ENCODE results near the gene NCKAP5. TPM values are rescaled to one million over a fixed set of nuclear protein-coding genes. Genes with fewer than 3 reads are reported as not detected.
A peak's percentile ranks its signal among the peaks of the same experiment; 100 is the strongest.

NCKAP5 gene
- total RNA-seq, 1 experiment from 2014 or later = not detected

DNA sequence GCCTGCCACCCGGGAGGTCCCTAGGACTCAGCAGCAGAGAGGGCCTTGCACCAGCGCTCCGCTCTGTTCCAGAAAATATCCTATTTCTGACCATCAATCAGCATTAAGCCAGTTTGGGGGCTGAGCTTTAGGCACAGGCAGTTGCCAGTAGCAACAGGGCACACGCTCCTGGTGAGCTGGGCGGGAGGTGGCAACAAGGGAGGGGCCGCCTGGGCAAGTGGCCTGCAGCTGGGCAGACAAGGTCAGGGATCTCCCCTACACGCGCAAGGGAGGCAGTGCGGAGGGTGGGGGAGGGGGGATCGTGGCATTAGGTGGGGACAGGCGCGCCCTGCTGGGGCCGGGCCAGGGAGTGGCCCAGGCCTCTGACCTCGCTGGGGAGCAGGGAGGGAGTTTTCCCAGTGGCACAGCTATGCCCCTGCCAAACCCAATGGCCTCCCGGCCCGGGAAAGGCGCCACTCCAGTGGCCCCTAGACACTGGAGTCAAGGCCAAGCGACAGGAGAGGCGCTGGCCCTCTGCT lies 302.8 kb downstream of the NCKAP5 start:
- Mint-ChIP-seq H3K4me1 (ENCODE audit: insufficient read depth, unreplicated experiment) (no peaks in the 10 kb centered on the region), H3K4me3 (ENCODE audit: unreplicated experiment) (no peak overlapping the region), H3K27me3 (ENCODE audit: insufficient read depth, unreplicated experiment) (no peaks in the 10 kb centered on the region), H3K27ac (ENCODE audit: low read depth, unreplicated experiment) (no peak overlapping the region), H3K9me3 (ENCODE audit: unreplicated experiment) (no peaks in the 10 kb centered on the region), H3K36me3 (ENCODE audit: insufficient read depth, unreplicated experiment) (no peaks in the 10 kb centered on the region)
- ChIA-PET POLR2A (no interaction called here), CTCF (no interaction called here)
- intact Hi-C loops (cut with micrococcal nuclease) = no loop called here
- no peak for DNase-seq (ENCODE audit: unreplicated experiment)
- BruUV-seq (replicated peaks) = no TSS peak
- TF ChIP-seq, protein P1, sequence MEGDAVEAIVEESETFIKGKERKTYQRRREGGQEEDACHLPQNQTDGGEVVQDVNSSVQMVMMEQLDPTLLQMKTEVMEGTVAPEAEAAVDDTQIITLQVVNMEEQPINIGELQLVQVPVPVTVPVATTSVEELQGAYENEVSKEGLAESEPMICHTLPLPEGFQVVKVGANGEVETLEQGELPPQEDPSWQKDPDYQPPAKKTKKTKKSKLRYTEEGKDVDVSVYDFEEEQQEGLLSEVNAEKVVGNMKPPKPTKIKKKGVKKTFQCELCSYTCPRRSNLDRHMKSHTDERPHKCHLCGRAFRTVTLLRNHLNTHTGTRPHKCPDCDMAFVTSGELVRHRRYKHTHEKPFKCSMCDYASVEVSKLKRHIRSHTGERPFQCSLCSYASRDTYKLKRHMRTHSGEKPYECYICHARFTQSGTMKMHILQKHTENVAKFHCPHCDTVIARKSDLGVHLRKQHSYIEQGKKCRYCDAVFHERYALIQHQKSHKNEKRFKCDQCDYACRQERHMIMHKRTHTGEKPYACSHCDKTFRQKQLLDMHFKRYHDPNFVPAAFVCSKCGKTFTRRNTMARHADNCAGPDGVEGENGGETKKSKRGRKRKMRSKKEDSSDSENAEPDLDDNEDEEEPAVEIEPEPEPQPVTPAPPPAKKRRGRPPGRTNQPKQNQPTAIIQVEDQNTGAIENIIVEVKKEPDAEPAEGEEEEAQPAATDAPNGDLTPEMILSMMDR (IDR thresholded peaks at IDR 0.05; ENCODE audit: unreplicated experiment) = no peak

DNA sequence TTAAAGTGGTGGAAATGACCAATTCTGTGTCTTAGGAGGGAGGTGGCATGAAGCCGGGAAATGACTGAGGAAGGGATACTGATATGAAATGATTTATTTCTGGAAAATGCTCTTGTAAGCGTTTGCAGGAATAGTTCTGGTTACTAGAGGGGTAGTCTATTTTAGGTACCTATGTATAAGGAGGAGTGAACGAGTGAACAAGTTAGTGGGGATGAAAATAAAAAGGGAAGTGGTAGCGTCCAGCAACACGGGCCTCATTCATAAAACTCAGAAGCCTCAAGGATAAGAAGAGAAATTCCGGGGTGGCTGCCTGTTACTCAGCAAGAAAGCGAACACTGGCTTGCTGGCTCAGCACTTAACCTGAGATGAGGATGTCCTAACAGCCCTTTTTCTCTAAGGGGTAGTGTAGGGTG lies 303.3 kb downstream of the NCKAP5 start:
- no TSS peak for BruUV-seq (replicated peaks)
- no peaks in the 10 kb centered on the region for H3K27me3 Mint-ChIP-seq (ENCODE audit: insufficient read depth, unreplicated experiment)
- H3K27ac Mint-ChIP-seq (ENCODE audit: low read depth, unreplicated experiment) = no peak overlapping the region
- ChIA-PET CTCF (interaction anchor here (2.8 to 6.8 kb wide), 2 partner anchors 295 to 302 kb away, joined by 18 to 71 read pairs; partner anchors contain the start of gene NCKAP5), POLR2A (no interaction called here)
- H3K4me3 Mint-ChIP-seq (ENCODE audit: unreplicated experiment) = no peak overlapping the region
- H3K4me1 Mint-ChIP-seq (ENCODE audit: insufficient read depth, unreplicated experiment) = no peaks in the 10 kb centered on the region
- TF ChIP-seq, protein P1 (IDR thresholded peaks at IDR 0.05; ENCODE audit: unreplicated experiment) = no peak
- intact Hi-C loops (cut with micrococcal nuclease) = no loop called here
- no peak for DNase-seq (ENCODE audit: unreplicated experiment)
- H3K36me3 Mint-ChIP-seq (ENCODE audit: insufficient read depth, unreplicated experiment) = no peaks in the 10 kb centered on the region
- H3K9me3 Mint-ChIP-seq (ENCODE audit: unreplicated experiment) = no peaks in the 10 kb centered on the region

DNA sequence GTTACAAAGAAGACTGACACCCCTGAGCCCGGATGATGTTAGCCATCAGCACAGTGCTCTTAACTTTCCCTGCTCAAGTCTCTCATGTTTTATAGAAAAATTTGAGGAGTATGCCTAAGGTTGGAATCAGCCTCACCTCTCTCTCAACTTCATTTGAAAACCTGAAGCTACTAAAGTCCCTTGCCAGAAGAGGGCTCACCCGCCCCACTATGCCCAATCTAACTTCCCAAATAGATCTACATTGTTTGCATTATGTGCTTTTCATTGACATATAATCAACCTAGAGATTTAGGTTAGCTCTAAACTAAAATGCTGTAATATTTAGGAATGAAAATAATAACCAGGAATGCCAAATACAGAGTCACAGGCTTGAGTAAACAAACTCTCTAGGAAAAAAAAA lies 305.4 kb downstream of the NCKAP5 start:
- H3K27me3 Mint-ChIP-seq (ENCODE audit: insufficient read depth, unreplicated experiment) = peaks cover 11% of the 10 kb centered on the region
- ChIA-PET POLR2A (no interaction called here), CTCF (interaction anchor here (0.6 to 6.8 kb wide), 21 partner anchors 19 to 582 kb away, joined by 3 to 71 read pairs (median 4); partner anchors contain the start of gene NCKAP5)
- no peaks in the 10 kb centered on the region for H3K9me3 Mint-ChIP-seq (ENCODE audit: unreplicated experiment)
- no peak for DNase-seq (ENCODE audit: unreplicated experiment)
- H3K36me3 Mint-ChIP-seq (ENCODE audit: insufficient read depth, unreplicated experiment) = no peaks in the 10 kb centered on the region
- H3K4me1 Mint-ChIP-seq (ENCODE audit: insufficient read depth, unreplicated experiment) = no peaks in the 10 kb centered on the region
- H3K4me3 Mint-ChIP-seq (ENCODE audit: unreplicated experiment) = no peak overlapping the region
- BruUV-seq (replicated peaks) = no TSS peak
- no peak overlapping the region for H3K27ac Mint-ChIP-seq (ENCODE audit: low read depth, unreplicated experiment)
- intact Hi-C loops (cut with micrococcal nuclease) = loop anchor here (1.0 to 2.0 kb wide), 3 partner anchors 298 to 582 kb away; no protein-coding TSS in a partner anchor
- TF ChIP-seq, protein P1 (IDR thresholded peaks at IDR 0.05; ENCODE audit: unreplicated experiment) = peak; percentile 35

DNA sequence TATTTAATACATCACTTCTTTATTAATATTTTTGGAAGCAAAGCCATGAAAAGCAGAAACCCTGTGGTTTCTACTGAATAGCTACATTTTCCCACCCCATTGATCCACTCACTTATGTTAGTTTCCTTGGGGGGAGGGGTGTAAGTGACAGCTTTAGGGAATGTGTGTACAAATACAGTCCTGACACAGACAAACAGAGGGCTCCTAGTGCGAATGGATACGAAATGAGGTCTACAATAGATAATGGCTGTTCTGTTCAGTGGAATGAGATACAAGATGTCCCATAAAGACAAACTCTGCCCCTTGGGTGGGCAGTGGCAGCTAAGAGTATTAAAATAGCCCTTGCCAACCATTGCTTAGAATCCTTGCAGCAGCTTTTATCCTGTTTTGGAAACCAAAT lies 312.9 kb downstream of the NCKAP5 start:
- Mint-ChIP-seq H3K4me1 (ENCODE audit: insufficient read depth, unreplicated experiment) (no peaks in the 10 kb centered on the region), H3K27me3 (ENCODE audit: insufficient read depth, unreplicated experiment) (peaks cover 11% of the 10 kb centered on the region), H3K9me3 (ENCODE audit: unreplicated experiment) (no peaks in the 10 kb centered on the region), H3K4me3 (ENCODE audit: unreplicated experiment) (no peak overlapping the region), H3K27ac (ENCODE audit: low read depth, unreplicated experiment) (no peak overlapping the region), H3K36me3 (ENCODE audit: insufficient read depth, unreplicated experiment) (no peaks in the 10 kb centered on the region)
- no TSS peak for BruUV-seq (replicated peaks)
- ChIA-PET CTCF (no interaction called here), POLR2A (interaction anchor here (0.6 to 0.7 kb wide), 2 partner anchors 9 to 562 kb away, joined by 3 read pairs; no protein-coding TSS in a partner anchor)
- intact Hi-C loops (cut with micrococcal nuclease) = no loop called here
- DNase-seq (ENCODE audit: unreplicated experiment) = no peak
- TF ChIP-seq, protein P1 (IDR thresholded peaks at IDR 0.05; ENCODE audit: unreplicated experiment) = no peak

Measured in MCF 10A (cell line).